H9 (cell line): ENCODE measurements around the gene TSFM. TPM values are rescaled to one million over a fixed set of nuclear protein-coding genes. Genes with fewer than 3 reads are reported as not detected.
A peak's percentile ranks its signal among the peaks of the same experiment; 100 is the strongest.

Experiments
- DNase-seq: peaks from one replicate; pipeline ENCODE4 v3.0.0-alpha.2; 2017
- H2AFZ ChIP-seq: one replicate; pipeline ENCODE4 v1.6.1; 2013; ENCODE audit warnings: mild to moderate bottlenecking, low read length, control low read depth, moderate library complexity
- H2AK5ac ChIP-seq: 2 replicates; pipeline ENCODE4 v1.6.1; 2013; ENCODE audit warnings: low read length, control low read depth, mixed read lengths; ENCODE audit not compliant: insufficient read length
- H2BK120ac ChIP-seq: one replicate; pipeline ENCODE4 v1.6.1; 2013; ENCODE audit warnings: low read depth, mild to moderate bottlenecking, low read length, control low read depth, inconsistent platforms; ENCODE audit not compliant: poor library complexity, severe bottlenecking
- H2BK12ac ChIP-seq: 2 replicates; pipeline ENCODE4 v1.6.1; 2013; ENCODE audit warnings: low read length, control low read depth, mixed read lengths, low read depth; ENCODE audit not compliant: insufficient read length
- H2BK15ac ChIP-seq: 2 replicates; pipeline ENCODE4 v1.6.1; 2013; ENCODE audit warnings: low read depth, low read length, control low read depth
- H2BK20ac ChIP-seq: one replicate; pipeline ENCODE4 v1.6.1; 2013; ENCODE audit warnings: low read depth, mild to moderate bottlenecking, low read length, control low read depth, inconsistent platforms; ENCODE audit not compliant: poor library complexity, severe bottlenecking
- H2BK5ac ChIP-seq: 2 replicates; pipeline ENCODE4 v1.6.1; 2013; ENCODE audit warnings: low read length, control low read depth, mixed read lengths; ENCODE audit not compliant: insufficient read length
- H3K14ac ChIP-seq: 2 replicates; pipeline ENCODE4 v1.6.1; 2013; ENCODE audit warnings: low read length, control low read depth; ENCODE audit not compliant: insufficient read depth
- H3K18ac ChIP-seq: 2 replicates; pipeline ENCODE4 v1.6.1; 2013; ENCODE audit warnings: low read depth, mild to moderate bottlenecking, mixed read lengths, low read length, control low read depth; ENCODE audit not compliant: insufficient read length
- H3K23ac ChIP-seq: 2 replicates; pipeline ENCODE4 v1.6.1; 2013; ENCODE audit warnings: low read length, control low read depth, mixed read lengths, low read depth; ENCODE audit not compliant: insufficient read length
- H3K23me2 ChIP-seq: 2 replicates; pipeline ENCODE4 v1.6.1; 2013; ENCODE audit warnings: low read depth, mild to moderate bottlenecking, mixed read lengths, low read length, control low read depth; ENCODE audit not compliant: insufficient read length, poor library complexity, severe bottlenecking
- H3K27ac ChIP-seq: 2 replicates; pipeline ENCODE4 v1.5.1; 2013; ENCODE audit warnings: low read length, control low read depth, mixed read lengths, low read depth; ENCODE audit not compliant: insufficient read length
- H3K27me3 ChIP-seq: 2 replicates; pipeline ENCODE4 v1.6.1; 2013; ENCODE audit warnings: low read length, control low read depth, inconsistent platforms; ENCODE audit not compliant: insufficient read depth
- H3K4ac ChIP-seq: 2 replicates; pipeline ENCODE4 v1.6.1; 2013; ENCODE audit warnings: low read depth, mild to moderate bottlenecking, control low read depth, inconsistent platforms, low read length, moderate library complexity
- H3K4me1 ChIP-seq: 2 replicates; pipeline ENCODE4 v1.6.1; 2013; ENCODE audit warnings: low read length, control low read depth, inconsistent platforms; ENCODE audit not compliant: insufficient read depth
- H3K4me2 ChIP-seq: 2 replicates; pipeline ENCODE4 v1.6.1; 2013; ENCODE audit warnings: low read length, control low read depth, mixed read lengths; ENCODE audit not compliant: insufficient read length, insufficient read depth
- H3K56ac ChIP-seq: 2 replicates; pipeline ENCODE4 v1.6.1; 2013; ENCODE audit warnings: low read depth, mild to moderate bottlenecking, mixed read lengths, low read length, control low read depth; ENCODE audit not compliant: insufficient read length
- H3K79me1 ChIP-seq: 2 replicates; pipeline ENCODE4 v1.6.1; 2013; ENCODE audit warnings: low read depth, mild to moderate bottlenecking, moderate library complexity, low read length, control low read depth, inconsistent platforms; ENCODE audit not compliant: insufficient read depth, poor library complexity, severe bottlenecking
- H3K79me2 ChIP-seq: 2 replicates; pipeline ENCODE4 v1.6.1; 2013; ENCODE audit warnings: low read length, control low read depth, inconsistent platforms; ENCODE audit not compliant: insufficient read depth
- H3K9ac ChIP-seq: 2 replicates; pipeline ENCODE4 v1.6.1; 2013; ENCODE audit warnings: low read length, control low read depth, mixed read lengths; ENCODE audit not compliant: insufficient read length; ENCODE audit errors: extremely low read depth
- H3K9me3 ChIP-seq: one replicate; pipeline ENCODE4 v1.6.1; 2013; ENCODE audit warnings: low read depth, low read length, inconsistent platforms; ENCODE audit not compliant: control insufficient read depth
- H3T11ph ChIP-seq: one replicate; pipeline ENCODE4 v1.6.1; 2013; ENCODE audit warnings: mild to moderate bottlenecking, low read length, control low read depth, inconsistent platforms
- H4K20me1 ChIP-seq: one replicate; pipeline ENCODE4 v1.6.1; 2013; ENCODE audit not compliant: control insufficient read depth, insufficient read length, insufficient read depth
- H4K5ac ChIP-seq: 2 replicates; pipeline ENCODE4 v1.6.1; 2013; ENCODE audit warnings: low read depth, mild to moderate bottlenecking, mixed read lengths, low read length, control low read depth; ENCODE audit not compliant: insufficient read length
- H4K8ac ChIP-seq: replicated peaks from 2 replicates; pipeline ENCODE4 v1.6.1; 2013; ENCODE audit warnings: low read length, control low read depth, mixed read lengths, low read depth; ENCODE audit not compliant: insufficient read length
- H4K91ac ChIP-seq: 2 replicates; pipeline ENCODE4 v1.6.1; 2013; ENCODE audit warnings: low read depth, mild to moderate bottlenecking, moderate library complexity, mixed read lengths, low read length, control low read depth; ENCODE audit not compliant: insufficient read length
- H3K27ac Mint-ChIP-seq, 3 experiments: 2 replicates in 2 of 3; 3 replicates in 1 of 3; pipeline ENCODE4 v1.8.0; 2020 to 2021; ENCODE audit warnings: mixed read lengths in 3 of 3, mild to moderate bottlenecking in 1 of 3, moderate library complexity in 1 of 3
- H3K27me3 Mint-ChIP-seq: 2 replicates; pipeline ENCODE4 v1.8.0; 2021; ENCODE audit warnings: low read depth, mild to moderate bottlenecking, moderate library complexity, mixed read lengths
- H3K36me3 Mint-ChIP-seq, 3 experiments: 2 replicates in 2 of 3; 3 replicates in 1 of 3; pipeline ENCODE4 v1.8.0; 2020 to 2021; ENCODE audit warnings: low read depth in 3 of 3, mixed read lengths in 3 of 3; ENCODE audit not compliant: insufficient read depth in 1 of 3
- H3K4me1 Mint-ChIP-seq, 2 experiments: 2 replicates each; pipeline ENCODE4 v1.8.0; 2020; ENCODE audit warnings: mixed read lengths in 2 of 2
- H3K4me3 Mint-ChIP-seq, 2 experiments: 2 replicates in 1 of 2; 3 replicates in 1 of 2; pipeline ENCODE4 v1.8.0; 2020 to 2021; ENCODE audit warnings: mild to moderate bottlenecking in 2 of 2, mixed read lengths in 2 of 2, moderate library complexity in 1 of 2
- H3K9me3 Mint-ChIP-seq, 2 experiments: 2 replicates in 1 of 2; 3 replicates in 1 of 2; pipeline ENCODE4 v1.8.0; 2020; ENCODE audit warnings: mild to moderate bottlenecking in 2 of 2, mixed read lengths in 2 of 2, moderate library complexity in 1 of 2
- CTCF ChIP-seq: fragments of 200-600 bp; sonication (generic); conservative IDR thresholded peaks from 3 replicates; pipeline ENCODE4 v1.8.0; 2021; ENCODE audit warnings: antibody characterized with exemption, mild to moderate bottlenecking
- WGBS: extraction: QIAGEN DNeasy Blood & Tissue Kit; methylation state at CpG from one replicate; pipeline ENCODE4 v1.1.7; 2013; ENCODE audit warnings: missing lambda C conversion rate, low lambda C conversion rate, mixed read lengths; ENCODE audit not compliant: insufficient read length; ENCODE audit errors: extremely low coverage; 5-methylcytosine and 5-hydroxymethylcytosine counted together
- total RNA-seq: library from RNA; stranded (reverse); gene quantifications from 2 replicates; pipeline ENCODE4 v1.2.1, GENCODE V29; 2021

The TSFM gene
- total RNA-seq, 1 experiment from 2014 or later = 50.2 TPM

- Histone ChIP-seq H3K4ac (no peak overlapping the region), H2BK20ac (no peak overlapping the region), H3K23ac (no peak overlapping the region), H2AK5ac (no peak overlapping the region), H2AFZ (no peak overlapping the region), H3K23me2 (peaks cover 20% of the 10 kb centered on the region), H2BK5ac (no peak overlapping the region), H3K79me2 (peaks cover 41% of the 10 kb centered on the region; the same call in 1 of the 2 replicates), H3K4me2 (peak overlapping the region; percentile 31), H2BK12ac (no peak overlapping the region), H3K4me1 (peaks cover 20% of the 10 kb centered on the region), H3K9ac (peak overlapping the region; percentile 11), H3K27ac (no peak overlapping the region), H4K5ac (no peak overlapping the region), H3K27me3 (no peaks in the 10 kb centered on the region), H3K9me3 (no peaks in the 10 kb centered on the region), H3T11ph (no peak overlapping the region), H2BK15ac (no peak overlapping the region), H3K14ac (no peak overlapping the region), H2BK120ac (no peak overlapping the region), H3K56ac (no peak overlapping the region), H4K20me1 (no peaks in the 10 kb centered on the region), H4K8ac (no peak overlapping the region), H4K91ac (no peak overlapping the region), H3K79me1 (peaks cover 4% of the 10 kb centered on the region), H3K18ac (no peak overlapping the region)
- Mint-ChIP-seq H3K36me3 (peaks cover 0 to 5% (median 0%) of the 10 kb centered on the region in 3 experiments; a peak in 4 of 7 replicates), H3K9me3 (no peaks in the 10 kb centered on the region), H3K4me1 (peaks cover 69 to 72% of the 10 kb centered on the region in 2 experiments), H3K27ac (peak overlapping the region; percentile 91 to 94 (median 92)), H3K4me3 (peak overlapping the region; percentile 44 to 87), H3K27me3 (peaks cover 2% of the 10 kb centered on the region)
- WGBS = no CpG with 5 or more reads among the region's 14 CpGs
- peak; percentile 79 for DNase-seq
- TF ChIP-seq CTCF = no peak
These were observed 60.0 kb downstream of the TSFM start for GRCh38 chr12:57842342-57843294.
